Measurements from ENCODE around the gene VPS37D.
"Not testable (repeated sequence)": the region's sequence is repeated elsewhere in the genome, so short reads cannot be mapped to it uniquely, and the experiment has no call there.

Gene VPS37D

DNA sequence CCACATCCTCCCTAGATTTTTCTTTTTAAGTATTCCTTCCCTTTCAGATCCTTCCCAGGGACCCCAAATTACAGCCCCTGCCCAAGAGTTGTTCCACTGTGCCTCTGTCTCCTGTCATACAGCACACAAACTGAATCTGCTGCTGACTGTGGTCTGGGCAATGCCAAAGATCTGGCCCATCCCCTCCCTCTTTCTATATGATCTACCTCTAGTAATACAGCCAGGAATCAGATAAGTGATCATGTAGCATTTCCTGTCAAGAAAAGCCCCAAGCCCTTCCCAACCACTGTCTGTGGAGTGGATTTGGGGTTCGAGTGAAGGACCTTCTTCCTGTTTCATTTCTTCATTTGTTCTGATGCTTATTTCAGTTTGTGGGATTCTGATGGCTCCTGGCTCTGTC lies 45.1 kb downstream of the VPS37D start:
- Histone ChIP-seq H3K36me3 (ENCODE audit: insufficient read depth, low read length) (no peaks in the 10 kb centered on the region), H2AFZ (ENCODE audit: low read length) (no peak overlapping the region), H3K79me2 (ENCODE audit: insufficient read depth, low read length) (no peaks in the 10 kb centered on the region), H4K20me1 (ENCODE audit: insufficient read depth, low read length, poor library complexity, severe bottlenecking) (peaks cover 24% of the 10 kb centered on the region), H3K4me1 (ENCODE audit: insufficient read depth, low read length, poor library complexity, severe bottlenecking) (peaks cover 24% of the 10 kb centered on the region), H3K9ac (ENCODE audit: low read depth, low read length, poor library complexity, severe bottlenecking) (no peak overlapping the region), H3K9me3 (ENCODE audit: insufficient read depth, low read depth, low read length) (no peaks in the 10 kb centered on the region), H3K27me3 (ENCODE audit: insufficient read depth, low read length, poor library complexity, severe bottlenecking) (peaks cover 52% of the 10 kb centered on the region), H3K9me2 (replicated peaks; ENCODE audit: low read depth, low read length) (no peaks in the 10 kb centered on the region), H3K4me3 (ENCODE audit: low read length, poor library complexity, severe bottlenecking) (no peak overlapping the region), H3K4me2 (ENCODE audit: low read depth, low read length, poor library complexity, severe bottlenecking) (no peak overlapping the region), H3F3A (ENCODE audit: low read depth) (0 out of 2 replicates have a peak, but pooled peaks cover 3% of the 10 kb centered on the region)
- no peak for TF ChIP-seq EZH2phosphoT487 (IDR thresholded peaks at IDR 0.05; ENCODE audit: borderline replicate concordance)
- TF ChIP-seq, protein P1, sequence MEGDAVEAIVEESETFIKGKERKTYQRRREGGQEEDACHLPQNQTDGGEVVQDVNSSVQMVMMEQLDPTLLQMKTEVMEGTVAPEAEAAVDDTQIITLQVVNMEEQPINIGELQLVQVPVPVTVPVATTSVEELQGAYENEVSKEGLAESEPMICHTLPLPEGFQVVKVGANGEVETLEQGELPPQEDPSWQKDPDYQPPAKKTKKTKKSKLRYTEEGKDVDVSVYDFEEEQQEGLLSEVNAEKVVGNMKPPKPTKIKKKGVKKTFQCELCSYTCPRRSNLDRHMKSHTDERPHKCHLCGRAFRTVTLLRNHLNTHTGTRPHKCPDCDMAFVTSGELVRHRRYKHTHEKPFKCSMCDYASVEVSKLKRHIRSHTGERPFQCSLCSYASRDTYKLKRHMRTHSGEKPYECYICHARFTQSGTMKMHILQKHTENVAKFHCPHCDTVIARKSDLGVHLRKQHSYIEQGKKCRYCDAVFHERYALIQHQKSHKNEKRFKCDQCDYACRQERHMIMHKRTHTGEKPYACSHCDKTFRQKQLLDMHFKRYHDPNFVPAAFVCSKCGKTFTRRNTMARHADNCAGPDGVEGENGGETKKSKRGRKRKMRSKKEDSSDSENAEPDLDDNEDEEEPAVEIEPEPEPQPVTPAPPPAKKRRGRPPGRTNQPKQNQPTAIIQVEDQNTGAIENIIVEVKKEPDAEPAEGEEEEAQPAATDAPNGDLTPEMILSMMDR (conservative IDR thresholded peaks at IDR 0.05; ENCODE audit: low read length): no peak

DNA sequence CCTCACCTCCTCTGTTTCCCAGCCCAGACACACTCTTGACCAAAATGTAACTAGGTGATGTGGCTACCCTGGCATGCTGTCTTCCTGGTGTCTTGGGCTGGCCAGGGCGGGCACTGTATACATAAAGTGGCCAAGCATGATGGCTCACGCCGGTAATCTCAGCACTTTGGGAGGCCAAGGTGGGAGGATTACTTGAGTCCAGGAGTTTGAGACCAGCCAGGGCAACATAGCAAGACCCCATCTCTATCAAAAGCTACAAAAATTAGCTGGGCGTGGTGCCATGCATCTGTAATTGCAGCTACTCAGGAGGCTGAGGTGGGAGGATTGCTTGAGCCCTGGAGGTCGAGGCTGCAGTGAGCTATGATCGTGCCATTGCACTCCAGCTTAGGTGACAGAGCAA lies 45.7 kb downstream of the VPS37D start:
- H3K27me3 ChIP-seq (ENCODE audit: insufficient read depth, low read length, poor library complexity, severe bottlenecking): peaks cover 52% of the 10 kb centered on the region
- H4K20me1 ChIP-seq (ENCODE audit: insufficient read depth, low read length, poor library complexity, severe bottlenecking): peaks cover 27% of the 10 kb centered on the region
- H3K9ac ChIP-seq (ENCODE audit: low read depth, low read length, poor library complexity, severe bottlenecking); H2AFZ ChIP-seq (ENCODE audit: low read length); H3K4me3 ChIP-seq (ENCODE audit: low read length, poor library complexity, severe bottlenecking); H3K79me2 ChIP-seq (ENCODE audit: insufficient read depth, low read length); H3K4me2 ChIP-seq (ENCODE audit: low read depth, low read length, poor library complexity, severe bottlenecking); H3K36me3 ChIP-seq (ENCODE audit: insufficient read depth, low read length); H3K9me2 ChIP-seq (replicated peaks; ENCODE audit: low read depth, low read length); H3K9me3 ChIP-seq (ENCODE audit: insufficient read depth, low read depth, low read length); H3F3A ChIP-seq (ENCODE audit: low read depth): not testable (repeated sequence)
- peaks cover 28% of the 10 kb centered on the region for H3K4me1 ChIP-seq (ENCODE audit: insufficient read depth, low read length, poor library complexity, severe bottlenecking)

DNA sequence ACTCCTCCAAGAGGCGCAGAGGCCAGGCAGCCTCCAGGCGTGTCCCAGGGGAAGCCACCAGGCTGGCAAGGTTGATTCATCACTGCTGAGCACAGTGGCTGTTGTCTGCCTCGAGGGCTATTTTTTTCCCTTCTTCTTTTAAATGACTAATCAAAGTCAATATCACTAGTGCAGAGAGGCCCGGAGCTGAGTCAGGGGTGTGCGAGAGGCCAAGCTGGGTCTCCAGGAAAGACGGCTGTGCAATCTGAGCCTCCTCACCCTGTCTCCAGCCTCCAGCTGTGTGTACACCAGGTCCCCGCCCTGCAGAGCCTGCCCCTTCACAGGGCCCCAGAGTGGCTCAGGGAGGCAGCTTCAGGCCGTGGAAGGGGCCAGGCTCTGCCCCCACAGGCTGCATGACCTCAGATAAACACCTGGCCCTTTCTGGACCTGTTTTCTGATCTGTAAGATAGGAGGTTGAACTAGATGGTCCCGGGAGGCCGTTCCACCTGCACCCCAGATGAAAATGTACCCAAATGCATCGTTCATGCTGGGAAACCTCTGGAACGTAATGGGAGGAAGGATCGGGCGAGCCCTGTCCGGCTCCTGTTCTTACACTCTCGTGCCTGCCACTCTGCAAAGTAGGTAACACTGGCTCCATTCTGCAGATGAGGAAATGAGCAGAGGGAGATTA lies 48.2 kb downstream of the VPS37D start:
- Histone ChIP-seq H3K9ac (ENCODE audit: low read depth, low read length, poor library complexity, severe bottlenecking) (no peak overlapping the region), H2AFZ (ENCODE audit: low read length) (no peak overlapping the region), H3K4me3 (ENCODE audit: low read length, poor library complexity, severe bottlenecking) (peak overlapping the region; percentile 8), H3K79me2 (ENCODE audit: insufficient read depth, low read length) (no peaks in the 10 kb centered on the region), H3K9me3 (ENCODE audit: insufficient read depth, low read depth, low read length) (no peaks in the 10 kb centered on the region), H3K27me3 (ENCODE audit: insufficient read depth, low read length, poor library complexity, severe bottlenecking) (peaks cover 56% of the 10 kb centered on the region), H3K36me3 (ENCODE audit: insufficient read depth, low read length) (no peaks in the 10 kb centered on the region), H3K4me1 (ENCODE audit: insufficient read depth, low read length, poor library complexity, severe bottlenecking) (peaks cover 39% of the 10 kb centered on the region), H3K9me2 (replicated peaks; ENCODE audit: low read depth, low read length) (no peaks in the 10 kb centered on the region), H3K4me2 (ENCODE audit: low read depth, low read length, poor library complexity, severe bottlenecking) (peak overlapping the region; percentile 43), H3F3A (ENCODE audit: low read depth) (0 out of 2 replicates have a peak, but pooled peaks cover 3% of the 10 kb centered on the region), H4K20me1 (ENCODE audit: insufficient read depth, low read length, poor library complexity, severe bottlenecking) (peaks cover 40% of the 10 kb centered on the region)
- TF ChIP-seq, protein P1 (conservative IDR thresholded peaks at IDR 0.05; ENCODE audit: low read length): no peak
- TF ChIP-seq EZH2phosphoT487 (IDR thresholded peaks at IDR 0.05; ENCODE audit: borderline replicate concordance): no peak
